Measurements from ENCODE around the gene APBA2.
"Not testable (repeated sequence)": the region's sequence is repeated elsewhere in the genome, so short reads cannot be mapped to it uniquely, and the experiment has no call there.

APBA2 gene

GRCh38 chr15:28885630-28886430 is at the start of gene APBA2:
Gene APBA2, plus strand, starts transcription at chr15:28885974. Its CDS starts 167,911 bp downstream, at chr15:29053885.
- DNase-seq (ENCODE audit: low spot score): no peak

DNA sequence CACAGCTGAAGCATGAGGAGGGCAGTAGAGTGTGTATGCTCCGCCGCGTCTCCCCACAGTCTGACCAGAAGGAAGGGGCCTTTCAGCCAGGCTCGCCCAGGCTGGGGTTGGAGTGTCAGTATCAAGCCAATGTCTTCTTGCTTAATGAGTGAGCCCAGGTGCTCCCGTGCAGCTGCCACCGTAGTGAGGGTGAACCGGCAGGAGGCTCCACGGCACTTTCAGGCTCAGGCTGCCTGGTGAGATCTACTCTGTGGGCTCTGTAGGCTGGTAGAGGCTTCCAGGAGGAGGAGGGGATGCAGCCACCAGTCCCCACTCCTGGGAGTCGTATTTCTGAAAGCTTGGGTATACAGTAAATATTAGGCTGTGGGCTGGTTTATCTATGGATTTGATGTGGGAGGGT is 45.5 kb upstream of the APBA2 start:
- DNase-seq (ENCODE audit: low spot score): not testable (repeated sequence)

DNA sequence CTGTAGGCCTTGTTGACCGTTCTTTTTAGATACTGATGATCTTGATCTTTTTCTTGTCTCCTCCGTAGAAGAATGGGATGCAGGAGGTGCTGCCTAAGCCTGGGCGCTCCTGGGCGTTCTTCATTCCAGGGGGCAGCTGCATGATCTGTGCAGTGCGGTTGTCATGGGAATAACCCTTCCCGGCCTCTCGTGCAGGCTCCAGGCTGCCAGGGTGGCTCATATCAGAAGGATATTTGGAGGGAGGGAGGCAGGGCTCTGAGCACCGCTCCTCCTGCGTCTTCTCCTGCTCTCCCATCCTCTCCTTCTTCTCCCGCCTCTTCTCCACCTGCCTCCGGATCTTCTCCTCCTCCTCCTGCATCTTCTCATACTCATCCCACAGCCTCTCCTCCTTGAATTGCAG is 43.6 kb upstream of the APBA2 start:
- not testable (repeated sequence) for DNase-seq (ENCODE audit: low spot score)

DNA sequence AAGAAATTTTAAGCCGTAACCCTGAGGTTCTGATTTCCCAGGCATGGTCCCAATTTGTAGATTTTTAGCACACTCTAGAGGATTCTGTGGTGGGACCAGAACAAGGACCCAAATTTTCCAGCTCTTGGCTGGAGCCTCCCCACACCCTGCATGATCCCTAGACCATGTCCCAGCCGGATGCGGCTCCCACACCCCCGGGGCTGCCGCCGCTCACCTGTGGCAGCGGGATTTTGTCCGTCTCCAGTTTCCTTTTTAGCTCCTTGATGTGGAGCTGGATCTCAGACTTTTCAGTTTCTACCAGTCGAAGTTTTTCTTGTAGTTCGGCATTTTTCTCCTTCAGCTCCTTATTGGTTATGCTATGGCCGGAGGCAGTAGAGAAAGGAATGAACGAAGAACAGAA is 42.3 kb upstream of the APBA2 start:
- DNase-seq (ENCODE audit: low spot score): not testable (repeated sequence)

DNA sequence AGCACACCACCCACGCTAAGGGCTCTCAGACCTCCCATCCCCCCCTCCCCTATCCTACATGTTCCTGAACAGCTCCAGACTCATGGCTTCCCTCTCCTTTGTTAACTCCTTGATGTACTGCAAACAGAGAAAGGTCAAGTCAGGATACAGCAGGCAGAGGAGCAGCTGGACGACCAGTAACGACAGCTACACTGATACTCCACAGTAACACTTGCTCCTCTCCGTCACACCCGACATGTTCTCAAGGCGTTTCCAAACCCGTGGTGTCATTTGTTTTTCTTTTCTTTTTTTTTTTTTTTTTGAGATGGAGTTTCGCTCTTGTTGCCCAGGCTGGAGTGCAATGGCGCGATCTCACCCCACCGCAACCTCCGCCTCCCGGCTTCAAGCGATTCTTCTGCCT is 41.6 kb upstream of the APBA2 start:
- not testable (repeated sequence) for DNase-seq (ENCODE audit: low spot score)

DNA sequence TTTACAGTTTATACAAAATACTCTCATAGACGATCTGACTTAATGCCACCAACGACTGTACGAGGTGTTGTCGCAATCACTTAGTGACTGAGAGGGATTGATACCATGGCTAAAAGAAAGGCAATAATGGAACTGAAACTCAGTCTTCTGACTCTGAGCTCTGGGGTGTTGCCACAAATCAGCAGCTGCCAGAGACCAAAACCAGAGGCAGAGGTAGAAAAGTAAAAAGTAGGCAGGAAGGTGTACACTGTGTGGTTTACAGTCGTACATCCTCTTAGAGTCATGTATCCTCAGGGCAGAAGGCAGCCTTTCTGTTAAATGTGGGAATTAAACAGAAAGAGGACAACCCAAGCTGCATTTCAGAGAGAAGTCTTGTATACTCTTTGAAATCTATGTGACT is 38.5 kb upstream of the APBA2 start:
- DNase-seq (ENCODE audit: low spot score): not testable (repeated sequence)

- not testable (repeated sequence) for DNase-seq (ENCODE audit: low spot score)
These were observed 37.8 kb upstream of the APBA2 start for GRCh38 chr15:28847959-28848358.

- DNase-seq (ENCODE audit: low spot score): not testable (repeated sequence)
These were observed 37.3 kb upstream of the APBA2 start, which contains the start of gene GOLGA6L7 for GRCh38 chr15:28848521-28848920. Gene GOLGA6L7, minus strand, starts transcription at chr15:28848644. Its CDS starts 95 bp downstream, at chr15:28848549.

DNA sequence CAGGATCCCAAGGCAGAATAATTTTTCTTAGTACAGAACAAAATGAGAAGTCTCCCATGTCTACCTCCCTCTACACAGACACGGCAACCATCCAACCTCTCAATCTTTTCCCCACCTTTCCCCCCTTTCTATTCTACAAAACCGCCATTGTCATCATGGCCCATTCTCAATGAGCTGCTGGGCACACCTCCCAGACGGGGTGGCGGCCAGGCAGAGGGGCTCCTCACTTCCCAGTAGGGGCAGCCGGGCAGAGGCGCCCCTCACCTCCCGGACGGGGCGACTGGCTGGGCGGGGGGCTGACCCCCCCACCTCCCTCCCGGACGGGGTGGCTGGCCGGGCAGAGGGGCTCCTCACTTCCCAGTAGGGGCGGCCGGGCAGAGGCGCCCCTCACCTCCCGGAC is 36.5 kb upstream of the APBA2 start:
- not testable (repeated sequence) for DNase-seq (ENCODE audit: low spot score)

GRCh38 chr15:28849766-28850165 is 36.0 kb upstream of the APBA2 start:
- DNase-seq (ENCODE audit: low spot score): not testable (repeated sequence)

DNA sequence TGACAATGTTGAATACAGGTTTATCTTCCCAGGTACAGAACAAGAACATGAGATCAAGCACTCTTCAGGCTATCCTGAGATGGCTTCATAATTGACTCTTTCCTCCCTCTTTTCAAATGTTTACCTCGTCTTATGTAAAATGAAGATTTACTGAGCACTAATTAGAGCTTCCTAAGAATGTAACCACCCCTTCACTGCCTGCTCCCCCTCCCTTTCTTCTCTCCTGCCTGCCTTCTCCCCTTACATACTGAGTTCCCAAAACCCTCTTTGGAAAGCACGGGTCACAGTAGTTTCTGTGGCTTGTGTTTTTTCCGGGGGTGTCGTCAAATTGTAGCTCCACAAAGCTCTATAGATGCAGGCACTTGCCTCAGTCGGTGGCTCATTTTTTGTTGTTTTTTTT is 32.1 kb upstream of the APBA2 start:
- not testable (repeated sequence) for DNase-seq (ENCODE audit: low spot score)

GRCh38 chr15:28854578-28854977 is 31.2 kb upstream of the APBA2 start:
- not testable (repeated sequence) for DNase-seq (ENCODE audit: low spot score)

- no peak for DNase-seq (ENCODE audit: low spot score)
These were observed 24.7 kb upstream of the APBA2 start for GRCh38 chr15:28861031-28861534.

- not testable (repeated sequence) for DNase-seq (ENCODE audit: low spot score)
These were observed 24.0 kb upstream of the APBA2 start for GRCh38 chr15:28861589-28862293.

- DNase-seq (ENCODE audit: low spot score): no peak
These were observed 16.9 kb upstream of the APBA2 start for GRCh38 chr15:28868744-28869345.

GRCh38 chr15:28871168-28871567 is 14.6 kb upstream of the APBA2 start:
- no peak for DNase-seq (ENCODE audit: low spot score)

DNA sequence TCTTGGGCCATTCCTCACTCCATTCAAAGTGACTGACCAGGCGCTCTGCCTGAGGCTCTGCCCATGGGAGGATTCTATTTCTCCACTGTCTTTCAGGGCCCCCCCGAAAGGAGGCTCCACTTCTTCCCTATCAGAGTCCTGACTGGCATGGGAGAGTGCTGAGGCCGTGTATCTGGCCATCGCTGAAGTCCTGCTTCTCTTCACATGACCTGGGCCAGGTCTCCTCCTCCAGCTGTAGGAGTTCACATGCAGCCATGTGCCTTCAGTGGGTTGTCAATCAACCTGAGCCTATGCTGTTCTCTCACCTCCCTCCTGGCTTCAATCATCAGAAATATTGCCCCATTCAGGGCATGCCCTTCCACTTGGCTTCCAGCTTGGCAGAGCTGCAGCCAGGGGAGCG is 12.8 kb upstream of the APBA2 start:
- no peak for DNase-seq (ENCODE audit: low spot score)

DNA sequence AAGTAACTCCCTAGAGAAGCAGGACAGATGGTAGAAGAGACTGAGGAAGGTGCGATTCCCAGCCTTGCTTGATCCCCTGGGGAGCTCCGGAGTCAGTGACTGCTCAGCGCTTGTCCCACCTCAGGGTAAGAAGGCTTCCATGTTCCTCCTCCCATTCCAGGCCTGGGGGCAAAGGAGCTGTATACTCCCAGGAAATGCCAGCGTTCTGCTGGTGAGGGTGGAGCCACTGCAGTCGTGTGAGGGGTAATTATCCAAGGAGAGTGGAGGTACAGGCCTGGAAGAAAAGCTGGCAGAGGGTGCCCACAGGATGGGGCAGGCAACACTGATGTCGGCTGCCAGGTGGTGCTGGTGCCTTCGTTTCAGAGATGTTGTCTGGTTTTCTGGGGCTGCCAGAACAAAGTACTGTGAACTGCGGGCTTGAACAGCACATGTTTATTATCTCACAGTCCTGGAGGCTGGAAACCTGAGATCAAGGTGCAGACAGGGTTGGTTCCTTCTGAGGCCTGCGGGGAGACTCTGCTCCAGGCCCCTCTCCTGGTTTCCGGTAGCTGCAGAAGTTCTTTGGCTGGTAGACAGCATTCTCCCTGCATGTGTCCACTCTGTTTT is 12.1 kb upstream of the APBA2 start:
- no peak for DNase-seq (ENCODE audit: low spot score)

GRCh38 chr15:28875461-28876000 is 10.2 kb upstream of the APBA2 start:
- DNase-seq (ENCODE audit: low spot score): no peak

DNA sequence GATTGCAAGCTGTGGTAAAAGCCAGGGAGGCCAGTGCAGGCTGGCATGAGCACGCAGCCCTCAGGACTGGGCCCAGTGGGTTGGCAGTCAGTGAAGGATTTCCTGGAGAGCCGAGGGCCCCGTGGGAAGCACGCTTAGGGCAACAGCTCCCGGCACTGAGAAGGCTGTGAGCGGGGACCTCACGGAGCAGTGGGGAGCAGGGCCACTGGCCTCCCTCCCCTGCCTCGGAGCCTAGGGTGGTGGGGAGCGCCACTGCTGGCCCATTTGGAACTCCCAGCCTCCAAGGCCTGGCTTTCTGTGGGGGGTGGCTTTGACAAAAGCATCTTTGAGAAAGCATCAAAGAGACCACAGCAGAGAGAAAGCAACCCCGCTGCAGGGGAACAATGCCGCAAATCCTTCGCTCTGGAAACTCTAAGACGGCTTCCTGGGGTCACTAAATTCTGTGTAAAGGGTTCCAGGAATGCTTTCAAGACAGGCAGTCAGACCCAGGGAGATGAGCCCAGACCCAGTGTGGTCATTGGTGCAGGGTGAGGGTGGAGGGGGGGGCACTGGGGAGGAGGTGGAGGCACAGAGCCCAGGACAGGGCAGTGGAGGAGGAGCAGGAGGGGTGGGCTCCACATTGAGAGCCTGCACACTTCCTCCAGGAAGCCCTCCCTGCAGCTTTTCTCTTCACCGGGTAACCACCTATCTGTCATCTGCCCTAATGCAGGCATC is 9.5 kb upstream of the APBA2 start:
- DNase-seq (ENCODE audit: low spot score): no peak

DNA sequence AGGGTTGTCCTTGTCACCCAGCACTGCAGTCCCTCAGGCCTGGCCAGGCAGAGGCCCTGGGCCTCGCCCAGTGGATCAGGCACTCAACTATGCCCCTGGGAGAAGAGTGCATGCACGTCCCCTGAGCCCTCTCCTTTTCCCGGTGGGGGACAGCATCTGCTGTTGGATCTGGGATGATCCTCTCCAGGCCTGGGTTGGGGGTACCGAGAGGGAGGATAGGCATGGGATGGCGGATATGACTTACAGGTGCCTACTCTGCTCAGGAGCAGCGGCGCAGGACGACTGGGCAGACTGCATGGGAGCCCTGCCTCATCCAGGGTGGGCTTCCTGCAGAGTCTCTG is 9.0 kb upstream of the APBA2 start:
- no peak for DNase-seq (ENCODE audit: low spot score)
